Stimulated activated CD8-positive, alpha-beta memory T cell treated with anti-CD3 and anti-CD28 coated beads, Interleukin-12 subunit alpha, Interleukin-12 subunit beta, amount 100 ng/mL, for 4 hours (primary cell): Measurements from ENCODE around the gene ANKRD33B.

Experiments used
- DNase-seq: peaks from one replicate; pipeline ENCODE4 v3.0.0-alpha.2; 2020; ENCODE audit warnings: low read depth

ANKRD33B gene

GRCh38 chr5:10678244-10678643 is 114.4 kb downstream of the ANKRD33B start:
- DNase-seq = no peak

- DNase-seq = no peak
Measured at GRCh38 chr5:10679336-10679988, 115.6 kb downstream of the ANKRD33B start.

GRCh38 chr5:10680876-10681481 is 117.1 kb downstream of the ANKRD33B start:
- DNase-seq = no peak

- no peak for DNase-seq
Measured at GRCh38 chr5:10681731-10682679, 118.1 kb downstream of the ANKRD33B start.

GRCh38 chr5:10682801-10683525 is 119.1 kb downstream of the ANKRD33B start:
- DNase-seq = no peak

GRCh38 chr5:10684303-10685086 is 120.6 kb downstream of the ANKRD33B start:
- no peak for DNase-seq

- DNase-seq = no peak
Measured at GRCh38 chr5:10685115-10685521, 121.2 kb downstream of the ANKRD33B start.

- no peak for DNase-seq
Measured at GRCh38 chr5:10686890-10687289, 123.0 kb downstream of the ANKRD33B start.

- DNase-seq = no peak
Measured at GRCh38 chr5:10688651-10689171, 124.8 kb downstream of the ANKRD33B start.

- no peak for DNase-seq
Measured at GRCh38 chr5:10689391-10690081, 125.7 kb downstream of the ANKRD33B start.

- DNase-seq = no peak
Measured at GRCh38 chr5:10690460-10691440, 126.9 kb downstream of the ANKRD33B start.

- DNase-seq = no peak
Measured at GRCh38 chr5:10691826-10692785, 128.2 kb downstream of the ANKRD33B start.

- no peak for DNase-seq
Measured at GRCh38 chr5:10695055-10695649, 131.3 kb downstream of the ANKRD33B start.

GRCh38 chr5:10695759-10696543 is 132.1 kb downstream of the ANKRD33B start:
- no peak for DNase-seq

GRCh38 chr5:10699281-10699874 is 135.5 kb downstream of the ANKRD33B start:
- no peak for DNase-seq

- no peak for DNase-seq
Measured at GRCh38 chr5:10699987-10700386, 136.1 kb downstream of the ANKRD33B start.
